Stimulated activated CD8-positive, alpha-beta memory T cell treated with anti-CD3 and anti-CD28 coated beads, Interleukin-7, amount 100 ng/mL, for 48 hours (primary cell): ENCODE data around the gene RASGRP4.
"Not testable (repeated sequence)": the region's sequence is repeated elsewhere in the genome, so short reads cannot be mapped to it uniquely, and the experiment has no call there.

Source experiments
- DNase-seq, 2 donors: peaks; one replicate each; pipeline ENCODE4 v3.0.0-alpha.2; 2020; ENCODE audit warnings: low read depth in 1 of 2; ENCODE audit errors: extremely low read depth in 1 of 2

Gene RASGRP4

DNA sequence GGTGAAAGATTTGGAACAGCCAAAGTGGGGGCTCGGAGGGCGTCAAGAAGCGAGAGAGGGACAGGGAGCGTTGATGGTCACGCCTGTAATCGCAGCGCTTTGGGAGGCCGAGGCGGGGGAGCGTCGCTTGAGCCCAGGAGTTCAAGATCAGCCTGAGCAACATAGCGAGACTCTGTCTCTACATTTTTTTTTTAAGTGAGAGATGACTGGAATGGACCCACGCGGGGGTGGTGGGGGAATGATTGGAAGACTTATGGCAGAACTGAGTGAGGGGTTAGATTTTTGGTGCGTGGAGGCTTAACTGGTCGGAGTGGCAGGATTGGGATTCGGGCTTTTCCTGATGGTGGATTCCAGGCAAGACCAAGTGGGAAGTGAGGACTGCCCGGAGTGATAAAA is 50.9 kb downstream of the RASGRP4 start:
- DNase-seq: no peak

DNA sequence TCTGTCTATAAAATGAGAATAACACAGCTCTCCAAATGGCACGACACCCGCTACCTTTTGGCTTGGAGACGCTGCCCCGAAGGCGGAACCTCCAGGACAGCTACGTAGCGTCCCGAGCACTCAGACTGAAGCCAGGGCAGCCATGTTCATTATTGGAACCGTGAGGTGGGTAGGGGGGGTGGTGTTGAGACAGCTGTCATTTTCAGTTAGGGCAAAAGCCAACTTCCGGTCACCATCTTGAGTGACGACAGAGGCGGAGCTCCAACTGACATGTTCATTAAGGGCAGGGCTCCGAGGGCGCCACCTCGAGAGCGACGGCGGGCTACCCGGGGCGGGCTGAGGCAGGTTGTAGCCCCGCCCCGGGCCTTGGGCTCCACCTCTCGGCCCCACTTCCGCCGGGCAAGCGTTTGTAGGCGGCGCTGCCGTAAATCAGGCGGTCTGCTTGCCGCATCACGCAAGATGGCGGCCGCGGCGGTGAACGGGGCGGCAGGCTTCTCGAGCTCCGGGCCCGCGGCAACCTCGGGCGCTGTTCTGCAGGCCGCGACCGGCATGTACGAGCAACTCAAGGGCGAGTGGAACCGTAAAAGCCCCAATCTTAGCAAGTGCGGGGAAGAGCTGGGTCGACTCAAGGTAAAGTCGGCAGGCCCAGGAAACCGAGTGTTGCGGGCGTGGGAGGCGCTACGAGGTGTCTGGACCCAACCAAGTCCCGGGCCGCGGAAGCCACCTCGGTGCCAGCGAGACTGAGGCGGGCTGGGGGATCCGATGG is 51.5 kb downstream of the RASGRP4 start, which contains the start of gene PSMD8:
TSS of gene PSMD8 (plus strand) at position 240 of the 766 bp plus-strand sequence. CDS start at position 271, 31 bp downstream.
- DNase-seq: peak; percentile 98

GRCh38 chr19:38373907-38374331 is 52.1 kb downstream of the RASGRP4 start:
- no peak for DNase-seq

- no peak for DNase-seq
Measured at GRCh38 chr19:38371081-38371480, 54.9 kb downstream of the RASGRP4 start.

DNA sequence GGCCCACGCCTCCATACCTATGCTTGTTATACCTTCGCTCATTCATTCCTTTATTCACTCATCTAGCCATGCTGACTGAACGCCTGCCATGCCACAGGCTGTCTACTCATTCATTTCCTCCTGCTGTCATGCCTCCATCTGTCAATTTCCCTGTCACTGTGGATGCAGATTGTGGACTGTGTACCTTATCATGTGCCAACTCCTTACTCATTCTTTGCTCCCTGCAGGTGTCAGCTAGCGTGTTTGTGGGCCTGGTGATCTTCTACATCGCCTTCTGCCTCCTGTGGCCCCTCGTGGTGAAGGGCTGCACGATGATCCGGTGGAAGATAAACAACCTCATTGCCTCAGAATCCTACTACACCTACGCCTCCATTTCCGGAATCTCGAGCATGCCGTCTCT is 55.7 kb downstream of the RASGRP4 start:
- no peak for DNase-seq

GRCh38 chr19:38369584-38369983 is 56.4 kb downstream of the RASGRP4 start:
- no peak for DNase-seq

- DNase-seq: no peak
Measured at GRCh38 chr19:38367041-38367440, 59.0 kb downstream of the RASGRP4 start.

DNA sequence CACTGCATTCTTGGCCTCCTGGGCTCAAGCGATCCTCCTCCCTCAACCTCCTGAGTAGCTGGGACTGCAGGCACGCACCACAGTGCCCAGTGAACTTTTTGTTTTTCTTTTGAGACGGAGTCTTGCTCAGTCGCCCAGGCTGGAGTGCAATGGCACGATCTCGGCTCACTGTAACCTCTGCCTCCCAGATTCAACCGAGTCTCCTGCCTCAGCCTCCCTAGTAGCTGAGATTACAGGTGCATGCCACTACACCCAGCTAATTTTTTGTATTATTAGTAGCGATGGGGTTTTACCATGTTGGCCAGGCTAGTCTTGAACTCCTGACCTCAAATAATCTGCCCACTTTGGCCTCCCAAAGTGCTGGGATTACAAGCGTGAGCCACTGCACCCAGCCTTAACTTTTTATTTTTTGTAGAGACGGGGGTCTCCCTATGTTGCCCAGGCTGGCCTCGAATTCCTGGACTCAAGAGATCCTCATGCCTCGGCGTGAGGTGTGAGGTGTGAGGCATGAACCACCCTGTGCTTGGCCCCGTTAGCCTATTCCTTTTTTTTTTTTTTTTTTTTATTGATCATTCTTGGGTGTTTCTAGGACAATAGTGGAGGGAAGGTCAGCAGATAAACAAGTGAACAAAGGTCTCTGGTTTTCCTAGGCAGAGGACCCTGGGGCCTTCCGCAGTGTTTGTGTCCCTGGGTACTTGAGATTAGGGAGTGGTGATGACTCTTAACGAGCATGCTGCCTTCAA is 62.9 kb downstream of the RASGRP4 start:
- not testable (repeated sequence) for DNase-seq

GRCh38 chr19:38362076-38362945 is 63.7 kb downstream of the RASGRP4 start:
- peak; percentile 64 to 87 for DNase-seq

GRCh38 chr19:38361633-38362075 is 64.4 kb downstream of the RASGRP4 start:
- DNase-seq: peak; percentile 52 to 78

GRCh38 chr19:38360839-38361631 is 65.0 kb downstream of the RASGRP4 start:
- DNase-seq: no peak

DNA sequence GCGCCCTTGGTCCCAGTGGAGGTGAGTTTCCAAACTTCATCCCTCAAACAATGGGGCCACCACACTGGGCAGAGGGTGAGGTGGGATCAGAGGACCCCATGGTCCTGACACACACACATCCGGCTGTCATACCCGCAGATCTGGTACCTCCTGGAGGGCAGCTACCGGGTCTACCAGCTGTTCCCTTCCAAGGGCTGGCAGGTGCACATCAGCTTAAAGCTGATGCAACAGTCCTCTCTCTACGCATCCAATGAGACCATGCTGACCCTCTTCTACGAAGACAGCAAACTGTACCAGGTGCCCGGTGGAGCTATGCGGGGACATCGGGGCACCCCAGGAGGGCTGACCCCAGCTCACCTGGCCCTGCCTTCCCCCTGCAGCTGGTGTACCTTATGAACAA is 65.7 kb downstream of the RASGRP4 start:
- no peak for DNase-seq

- DNase-seq: no peak
Measured at GRCh38 chr19:38359242-38360021, 66.6 kb downstream of the RASGRP4 start.
